PC-3 (cell line): ENCODE data around the gene PDP2.

Experiments
- CTCF ChIP-seq: fragments of 300-600 bp; sonication (generic); conservative IDR thresholded peaks from 2 replicates; pipeline ENCODE4 v1.5.1; 2017; ENCODE audit warnings: antibody characterized with exemption, low read depth, mild to moderate bottlenecking, low read length
- EZH2 ChIP-seq: fragments of 300-600 bp; sonication (generic); IDR thresholded peaks from one replicate; pipeline ENCODE4 v1.6.1; 2017; ENCODE audit warnings: antibody characterized with exemption, mild to moderate bottlenecking, low read length; ENCODE audit not compliant: unreplicated experiment

- TF ChIP-seq CTCF = no peak
- no peak for TF ChIP-seq EZH2
Measured at GRCh38 chr16:66913081-66913480, 32.8 kb downstream of the PDP2 start.
